ENCODE measurements around the gene PML.

- TF ChIP-seq CTCF (IDR thresholded peaks at IDR 0.05; ENCODE audit: insufficient read depth, low read length) (no peak), POLR2AphosphoS5 (IDR thresholded peaks at IDR 0.05; ENCODE audit: low read depth) (no peak), GABPA (IDR thresholded peaks at IDR 0.05; ENCODE audit: low read depth) (no peak), REST (IDR thresholded peaks at IDR 0.05; ENCODE audit: insufficient replicate concordance, low read depth) (no peak), SPI1 (IDR thresholded peaks at IDR 0.05; ENCODE audit: borderline replicate concordance, low read depth) (no peak)
Observed at GRCh38 chr15:73955861-73956742, 38.4 kb upstream of the PML start.
